ENCODE results near the gene WDR74. TPM values are rescaled to one million over a fixed set of nuclear protein-coding genes. Genes with fewer than 3 reads are reported as not detected.
A peak's percentile ranks its signal among the peaks of the same experiment; 100 is the strongest.

The WDR74 gene
- total RNA-seq, 2 donors from 2014 or later: 44.6 to 48.1 TPM

GRCh38 chr11:62789576-62789975 lies 49.8 kb downstream of the WDR74 start:
- H3K4me1 Mint-ChIP-seq: peaks cover 15% of the 10 kb centered on the region
- H3K9me3 Mint-ChIP-seq: no peaks in the 10 kb centered on the region
- H3K36me3 Mint-ChIP-seq (ENCODE audit: low read depth): peaks cover 37% of the 10 kb centered on the region
- no peak overlapping the region for H3K9ac ChIP-seq (ENCODE audit: extremely low read depth, low read length, poor library complexity, severe bottlenecking)
- H3K27ac ChIP-seq (ENCODE audit: low read depth, low read length): no peak overlapping the region
- H3K36me3 ChIP-seq (ENCODE audit: control insufficient read depth, insufficient read depth, low read length): peaks cover 47% of the 10 kb centered on the region
- H3K4me3 ChIP-seq (ENCODE audit: low read length): no peak overlapping the region
- peak overlapping the region; percentile 92 for H3K4me3 Mint-ChIP-seq
- no peak for DNase-seq
- H3K4me1 ChIP-seq (ENCODE audit: control insufficient read depth, insufficient read depth, low read length): no peaks in the 10 kb centered on the region
- WGBS, 2 experiments (ENCODE audit: insufficient coverage in 1 of 2, insufficient read length in 1 of 2): 90 to 91% methylated on average over 2 to 3 of the region's 3 CpGs
- H3K27ac Mint-ChIP-seq: peak overlapping the region; percentile 82
- no peaks in the 10 kb centered on the region for H3K9me3 ChIP-seq (ENCODE audit: control insufficient read depth, low read length)
- no peaks in the 10 kb centered on the region for H3K27me3 Mint-ChIP-seq (ENCODE audit: insufficient read depth)
- no peaks in the 10 kb centered on the region for H3K27me3 ChIP-seq (ENCODE audit: control insufficient read depth, insufficient read depth, low read length, poor library complexity, severe bottlenecking)
- TF ChIP-seq CTCF (conservative IDR thresholded peaks at IDR 0.05): no peak

GRCh38 chr11:62788991-62789390 lies 50.4 kb downstream of the WDR74 start:
- Mint-ChIP-seq H3K4me1 (peaks cover 15% of the 10 kb centered on the region), H3K4me3 (peak overlapping the region; percentile 89), H3K36me3 (ENCODE audit: low read depth) (peaks cover 31% of the 10 kb centered on the region), H3K9me3 (no peaks in the 10 kb centered on the region), H3K27me3 (ENCODE audit: insufficient read depth) (no peaks in the 10 kb centered on the region), H3K27ac (peak overlapping the region; percentile 82)
- DNase-seq: peak; percentile 65
- Histone ChIP-seq H3K27me3 (ENCODE audit: control insufficient read depth, insufficient read depth, low read length, poor library complexity, severe bottlenecking) (no peaks in the 10 kb centered on the region), H3K36me3 (ENCODE audit: control insufficient read depth, insufficient read depth, low read length) (peaks cover 43% of the 10 kb centered on the region), H3K9ac (ENCODE audit: extremely low read depth, low read length, poor library complexity, severe bottlenecking) (no peak overlapping the region), H3K9me3 (ENCODE audit: control insufficient read depth, low read length) (no peaks in the 10 kb centered on the region), H3K4me1 (ENCODE audit: control insufficient read depth, insufficient read depth, low read length) (no peaks in the 10 kb centered on the region), H3K27ac (ENCODE audit: low read depth, low read length) (no peak overlapping the region), H3K4me3 (ENCODE audit: low read length) (no peak overlapping the region)
- 91 to 93% methylated on average over 3 to 5 of the region's 5 CpGs for WGBS, 2 experiments (ENCODE audit: insufficient coverage in 1 of 2, insufficient read length in 1 of 2)
- TF ChIP-seq CTCF (conservative IDR thresholded peaks at IDR 0.05): peak; percentile 45

GRCh38 chr11:62787005-62787759 lies 52.2 kb downstream of the WDR74 start, which contains the start of gene TMEM179B:
Gene TMEM179B (plus strand): TSS chr11:62787402. CDS start chr11:62787432, 30 bp downstream.
- no peaks in the 10 kb centered on the region for H3K9me3 Mint-ChIP-seq
- Histone ChIP-seq H3K4me1 (ENCODE audit: control insufficient read depth, insufficient read depth, low read length) (no peaks in the 10 kb centered on the region), H3K36me3 (ENCODE audit: control insufficient read depth, insufficient read depth, low read length) (peaks cover 39% of the 10 kb centered on the region), H3K27me3 (ENCODE audit: control insufficient read depth, insufficient read depth, low read length, poor library complexity, severe bottlenecking) (no peaks in the 10 kb centered on the region), H3K27ac (ENCODE audit: low read depth, low read length) (peak within 1 kb of the TSS; percentile 80), H3K4me3 (ENCODE audit: low read length) (peak within 1 kb of the TSS; percentile 97), H3K9me3 (ENCODE audit: control insufficient read depth, low read length) (no peaks in the 10 kb centered on the region), H3K9ac (ENCODE audit: extremely low read depth, low read length, poor library complexity, severe bottlenecking) (peak within 1 kb of the TSS; percentile 78)
- peak; percentile 99 for DNase-seq
- peaks cover 39% of the 10 kb centered on the region for H3K36me3 Mint-ChIP-seq (ENCODE audit: low read depth)
- TF ChIP-seq CTCF (conservative IDR thresholded peaks at IDR 0.05): no peak
- 0 to 1% methylated on average over 37 to 88 of the region's 88 CpGs for WGBS, 2 experiments (ENCODE audit: insufficient coverage in 1 of 2, insufficient read length in 1 of 2)
- no peaks in the 10 kb centered on the region for H3K27me3 Mint-ChIP-seq (ENCODE audit: insufficient read depth)
- peak within 1 kb of the TSS; percentile 97 for H3K27ac Mint-ChIP-seq
- peaks cover 12% of the 10 kb centered on the region for H3K4me1 Mint-ChIP-seq
- peak within 1 kb of the TSS; percentile 89 for H3K4me3 Mint-ChIP-seq

All from endodermal cell (in vitro differentiated cells).